SK-N-SH treated with all-trans-retinoic acid at 6 μM for 48 hours (cell line): ENCODE measurements around the gene DCUN1D5.

ENCODE experiments used
- ATAC-seq: fragments of 200-7000 bp; cut with Tn5 transposase; 3 replicates; pipeline ENCODE4 v1.9.1; 2020; ENCODE audit warnings: mild to moderate bottlenecking, moderate library complexity
- ARNTL ChIP-seq: fragments of 450-650 bp; formaldehyde crosslinking; IDR thresholded peaks from 2 replicates; pipeline ENCODE4 v1.5.0; 2020; ENCODE audit warnings: low read depth, mild to moderate bottlenecking, moderate library complexity, borderline replicate concordance
- BACH2 ChIP-seq: fragments of 250-450 bp; sonication (Bioruptor Pico); IDR thresholded peaks from 2 replicates; pipeline ENCODE4 v1.9.0; 2021; ENCODE audit warnings: mild to moderate bottlenecking, borderline replicate concordance
- CSDC2 ChIP-seq: fragments of 250-450 bp; sonication (Bioruptor Pico); IDR thresholded peaks from 2 replicates; pipeline ENCODE4 v1.5.0; 2020; ENCODE audit warnings: mild to moderate bottlenecking, moderate library complexity
- ESRRG ChIP-seq: fragments of 250-450 bp; sonication (Bioruptor Pico); IDR thresholded peaks from 2 replicates; pipeline ENCODE4 v1.6.1; 2021; ENCODE audit warnings: mild to moderate bottlenecking
- ISL1 ChIP-seq: fragments of 250-450 bp; sonication (Bioruptor Pico); IDR thresholded peaks from 2 replicates; pipeline ENCODE4 v2.1.2; 2022; ENCODE audit warnings: mild to moderate bottlenecking, moderate library complexity
- PPARA ChIP-seq: fragments of 250-450 bp; sonication (Bioruptor Pico); IDR thresholded peaks from 2 replicates; pipeline ENCODE4 v1.5.0; 2020; ENCODE audit warnings: mild to moderate bottlenecking, borderline replicate concordance
- RARB ChIP-seq: fragments of 250-450 bp; sonication (Bioruptor Pico); IDR thresholded peaks from 2 replicates; pipeline ENCODE4 v1.8.0; 2021; ENCODE audit warnings: mild to moderate bottlenecking, moderate library complexity
- TOX ChIP-seq: fragments of 250-450 bp; sonication (Bioruptor Pico); IDR thresholded peaks from 2 replicates; pipeline ENCODE4 v1.8.0; 2021; ENCODE audit warnings: mild to moderate bottlenecking, moderate library complexity, borderline replicate concordance
- ZC3H10 ChIP-seq: fragments of 250-450 bp; sonication (Bioruptor Pico); IDR thresholded peaks from 2 replicates; pipeline ENCODE4 v1.5.1; 2021; ENCODE audit warnings: mild to moderate bottlenecking, moderate library complexity
- ZFP3 ChIP-seq: fragments of 250-450 bp; sonication (Bioruptor Pico); IDR thresholded peaks from 2 replicates; pipeline ENCODE4 v1.5.0; 2020; ENCODE audit warnings: mild to moderate bottlenecking, moderate library complexity
- ZFP30 ChIP-seq: fragments of 450-650 bp; formaldehyde crosslinking; IDR thresholded peaks from 2 replicates; pipeline ENCODE4 v1.5.0; 2022; ENCODE audit warnings: mild to moderate bottlenecking, moderate library complexity
- ZNF565 ChIP-seq: fragments of 450-650 bp; formaldehyde crosslinking; conservative IDR thresholded peaks from 2 replicates; pipeline ENCODE4 v1.5.0; 2020; ENCODE audit warnings: low read depth, mild to moderate bottlenecking, moderate library complexity
- ZNF70 ChIP-seq: fragments of 450-650 bp; formaldehyde crosslinking; IDR thresholded peaks from 2 replicates; pipeline ENCODE4 v1.5.0; 2020; ENCODE audit warnings: mild to moderate bottlenecking, moderate library complexity
- ZNF8 ChIP-seq: fragments of 450-650 bp; formaldehyde crosslinking; IDR thresholded peaks from 2 replicates; pipeline ENCODE4 v1.5.0; 2020; ENCODE audit warnings: mild to moderate bottlenecking, moderate library complexity
- TF ChIP-seq, protein P1 (sequence below): fragments of 250-450 bp; sonication (Bioruptor Pico); IDR thresholded peaks from 2 replicates; pipeline ENCODE4 v1.5.1; 2021; ENCODE audit warnings: mild to moderate bottlenecking, moderate library complexity
- TF ChIP-seq, protein P2 (sequence below): fragments of 250-450 bp; sonication (Bioruptor Pico); IDR thresholded peaks from 2 replicates; pipeline ENCODE4 v1.5.1; 2020; ENCODE audit warnings: low read depth, mild to moderate bottlenecking, moderate library complexity
- TF ChIP-seq, protein P3 (sequence below): fragments of 250-450 bp; sonication (Bioruptor Pico); IDR thresholded peaks from 2 replicates; pipeline ENCODE4 v1.5.0; 2020; ENCODE audit warnings: mild to moderate bottlenecking, moderate library complexity
- TF ChIP-seq, protein P4 (sequence below): fragments of 250-450 bp; sonication (Bioruptor Pico); IDR thresholded peaks from 2 replicates; pipeline ENCODE4 v1.8.0; 2021; ENCODE audit warnings: low read depth, mild to moderate bottlenecking, moderate library complexity, borderline replicate concordance
- TF ChIP-seq, protein P5 (sequence below): fragments of 250-450 bp; sonication (Bioruptor Pico); IDR thresholded peaks from 2 replicates; pipeline ENCODE4 v1.8.0; 2020; ENCODE audit warnings: mild to moderate bottlenecking, moderate library complexity, borderline replicate concordance

DCUN1D5 gene

DNA sequence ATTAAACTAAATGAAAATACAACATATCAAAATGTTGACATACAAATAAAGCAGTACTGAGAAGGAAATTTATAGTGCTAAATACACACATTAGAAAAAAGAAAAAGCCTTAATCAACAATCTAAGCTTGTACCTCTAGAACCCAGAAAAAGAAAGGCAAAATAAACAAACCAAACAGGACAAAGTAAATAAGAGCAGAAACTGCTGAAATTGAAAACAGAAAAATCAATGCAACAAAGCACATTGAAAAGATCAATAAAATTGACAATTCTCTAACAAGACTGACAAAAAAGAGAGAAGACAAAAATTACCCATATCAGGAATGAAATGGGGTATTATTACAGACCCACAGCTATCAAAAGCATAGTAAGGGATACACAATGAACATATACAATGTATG, 21.0 kb downstream of the DCUN1D5 start (continued):
- TF ChIP-seq ARNTL (CRISPR knock-in tag) (no peak), ZFP3 (no peak)
- TF ChIP-seq, protein P1, sequence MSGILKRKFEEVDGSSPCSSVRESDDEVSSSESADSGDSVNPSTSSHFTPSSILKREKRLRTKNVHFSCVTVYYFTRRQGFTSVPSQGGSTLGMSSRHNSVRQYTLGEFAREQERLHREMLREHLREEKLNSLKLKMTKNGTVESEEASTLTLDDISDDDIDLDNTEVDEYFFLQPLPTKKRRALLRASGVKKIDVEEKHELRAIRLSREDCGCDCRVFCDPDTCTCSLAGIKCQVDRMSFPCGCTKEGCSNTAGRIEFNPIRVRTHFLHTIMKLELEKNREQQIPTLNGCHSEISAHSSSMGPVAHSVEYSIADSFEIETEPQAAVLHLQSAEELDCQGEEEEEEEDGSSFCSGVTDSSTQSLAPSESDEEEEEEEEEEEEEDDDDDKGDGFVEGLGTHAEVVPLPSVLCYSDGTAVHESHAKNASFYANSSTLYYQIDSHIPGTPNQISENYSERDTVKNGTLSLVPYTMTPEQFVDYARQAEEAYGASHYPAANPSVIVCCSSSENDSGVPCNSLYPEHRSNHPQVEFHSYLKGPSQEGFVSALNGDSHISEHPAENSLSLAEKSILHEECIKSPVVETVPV (CRISPR knock-in tag): no peak
- TF ChIP-seq, protein P2, sequence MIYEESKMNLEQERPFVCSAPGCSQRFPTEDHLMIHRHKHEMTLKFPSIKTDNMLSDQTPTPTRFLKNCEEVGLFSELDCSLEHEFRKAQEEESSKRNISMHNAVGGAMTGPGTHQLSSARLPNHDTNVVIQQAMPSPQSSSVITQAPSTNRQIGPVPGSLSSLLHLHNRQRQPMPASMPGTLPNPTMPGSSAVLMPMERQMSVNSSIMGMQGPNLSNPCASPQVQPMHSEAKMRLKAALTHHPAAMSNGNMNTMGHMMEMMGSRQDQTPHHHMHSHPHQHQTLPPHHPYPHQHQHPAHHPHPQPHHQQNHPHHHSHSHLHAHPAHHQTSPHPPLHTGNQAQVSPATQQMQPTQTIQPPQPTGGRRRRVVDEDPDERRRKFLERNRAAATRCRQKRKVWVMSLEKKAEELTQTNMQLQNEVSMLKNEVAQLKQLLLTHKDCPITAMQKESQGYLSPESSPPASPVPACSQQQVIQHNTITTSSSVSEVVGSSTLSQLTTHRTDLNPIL (CRISPR knock-in tag): no peak

DNA sequence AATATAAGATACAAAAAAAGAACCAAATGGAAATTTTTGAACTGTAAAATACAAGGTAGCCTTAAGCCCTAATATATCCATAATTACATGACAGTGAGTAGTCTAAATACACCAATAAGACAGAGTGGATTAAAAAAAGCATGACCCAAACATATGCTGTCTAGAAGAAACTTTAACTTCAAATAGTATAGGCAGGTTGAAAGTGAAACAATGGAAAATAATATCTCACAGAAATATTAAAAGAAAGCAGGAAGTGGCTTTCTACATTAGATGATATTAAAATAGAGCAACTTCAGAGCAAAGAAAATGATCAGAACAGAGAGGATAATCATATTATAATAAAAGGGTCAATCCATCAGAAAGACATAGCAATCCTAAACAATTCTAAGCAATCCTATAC, 21.8 kb downstream of the DCUN1D5 start:
- no peak for TF ChIP-seq ZC3H10
- no peak for TF ChIP-seq ARNTL (CRISPR knock-in tag)

DNA sequence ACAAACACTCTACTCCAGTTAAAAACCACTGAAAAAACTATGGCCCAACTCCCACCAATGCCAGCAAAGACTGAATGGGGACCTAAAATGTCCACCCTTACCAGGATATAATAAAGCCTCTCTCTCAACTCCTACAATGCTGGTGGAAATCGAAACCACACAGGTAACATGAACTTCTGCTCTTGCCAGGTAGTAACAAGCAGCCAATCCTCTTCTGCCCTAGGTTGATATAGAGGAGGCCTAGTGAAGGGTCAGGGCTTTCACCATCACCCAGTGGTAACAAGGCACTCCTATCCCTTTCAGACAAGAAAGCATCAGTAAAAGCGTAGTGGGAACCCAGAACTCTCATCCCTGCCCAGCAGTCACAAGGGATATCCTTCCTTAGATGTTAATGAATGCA, 22.6 kb downstream of the DCUN1D5 start:
- ATAC-seq: no peak
- no peak for TF ChIP-seq PPARA
- TF ChIP-seq, protein P3, sequence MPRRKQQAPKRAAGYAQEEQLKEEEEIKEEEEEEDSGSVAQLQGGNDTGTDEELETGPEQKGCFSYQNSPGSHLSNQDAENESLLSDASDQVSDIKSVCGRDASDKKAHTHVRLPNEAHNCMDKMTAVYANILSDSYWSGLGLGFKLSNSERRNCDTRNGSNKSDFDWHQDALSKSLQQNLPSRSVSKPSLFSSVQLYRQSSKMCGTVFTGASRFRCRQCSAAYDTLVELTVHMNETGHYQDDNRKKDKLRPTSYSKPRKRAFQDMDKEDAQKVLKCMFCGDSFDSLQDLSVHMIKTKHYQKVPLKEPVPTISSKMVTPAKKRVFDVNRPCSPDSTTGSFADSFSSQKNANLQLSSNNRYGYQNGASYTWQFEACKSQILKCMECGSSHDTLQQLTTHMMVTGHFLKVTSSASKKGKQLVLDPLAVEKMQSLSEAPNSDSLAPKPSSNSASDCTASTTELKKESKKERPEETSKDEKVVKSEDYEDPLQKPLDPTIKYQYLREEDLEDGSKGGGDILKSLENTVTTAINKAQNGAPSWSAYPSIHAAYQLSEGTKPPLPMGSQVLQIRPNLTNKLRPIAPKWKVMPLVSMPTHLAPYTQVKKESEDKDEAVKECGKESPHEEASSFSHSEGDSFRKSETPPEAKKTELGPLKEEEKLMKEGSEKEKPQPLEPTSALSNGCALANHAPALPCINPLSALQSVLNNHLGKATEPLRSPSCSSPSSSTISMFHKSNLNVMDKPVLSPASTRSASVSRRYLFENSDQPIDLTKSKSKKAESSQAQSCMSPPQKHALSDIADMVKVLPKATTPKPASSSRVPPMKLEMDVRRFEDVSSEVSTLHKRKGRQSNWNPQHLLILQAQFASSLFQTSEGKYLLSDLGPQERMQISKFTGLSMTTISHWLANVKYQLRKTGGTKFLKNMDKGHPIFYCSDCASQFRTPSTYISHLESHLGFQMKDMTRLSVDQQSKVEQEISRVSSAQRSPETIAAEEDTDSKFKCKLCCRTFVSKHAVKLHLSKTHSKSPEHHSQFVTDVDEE (CRISPR knock-in tag): no peak
- no peak for TF ChIP-seq ISL1 (CRISPR knock-in tag)
- no peak for TF ChIP-seq ZFP30
- TF ChIP-seq, protein P4, sequence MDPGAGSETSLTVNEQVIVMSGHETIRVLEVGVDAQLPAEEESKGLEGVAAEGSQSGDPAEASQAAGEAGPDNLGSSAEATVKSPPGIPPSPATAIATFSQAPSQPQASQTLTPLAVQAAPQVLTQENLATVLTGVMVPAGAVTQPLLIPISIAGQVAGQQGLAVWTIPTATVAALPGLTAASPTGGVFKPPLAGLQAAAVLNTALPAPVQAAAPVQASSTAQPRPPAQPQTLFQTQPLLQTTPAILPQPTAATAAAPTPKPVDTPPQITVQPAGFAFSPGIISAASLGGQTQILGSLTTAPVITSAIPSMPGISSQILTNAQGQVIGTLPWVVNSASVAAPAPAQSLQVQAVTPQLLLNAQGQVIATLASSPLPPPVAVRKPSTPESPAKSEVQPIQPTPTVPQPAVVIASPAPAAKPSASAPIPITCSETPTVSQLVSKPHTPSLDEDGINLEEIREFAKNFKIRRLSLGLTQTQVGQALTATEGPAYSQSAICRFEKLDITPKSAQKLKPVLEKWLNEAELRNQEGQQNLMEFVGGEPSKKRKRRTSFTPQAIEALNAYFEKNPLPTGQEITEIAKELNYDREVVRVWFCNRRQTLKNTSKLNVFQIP (CRISPR knock-in tag): no peak
- TF ChIP-seq, protein P5, sequence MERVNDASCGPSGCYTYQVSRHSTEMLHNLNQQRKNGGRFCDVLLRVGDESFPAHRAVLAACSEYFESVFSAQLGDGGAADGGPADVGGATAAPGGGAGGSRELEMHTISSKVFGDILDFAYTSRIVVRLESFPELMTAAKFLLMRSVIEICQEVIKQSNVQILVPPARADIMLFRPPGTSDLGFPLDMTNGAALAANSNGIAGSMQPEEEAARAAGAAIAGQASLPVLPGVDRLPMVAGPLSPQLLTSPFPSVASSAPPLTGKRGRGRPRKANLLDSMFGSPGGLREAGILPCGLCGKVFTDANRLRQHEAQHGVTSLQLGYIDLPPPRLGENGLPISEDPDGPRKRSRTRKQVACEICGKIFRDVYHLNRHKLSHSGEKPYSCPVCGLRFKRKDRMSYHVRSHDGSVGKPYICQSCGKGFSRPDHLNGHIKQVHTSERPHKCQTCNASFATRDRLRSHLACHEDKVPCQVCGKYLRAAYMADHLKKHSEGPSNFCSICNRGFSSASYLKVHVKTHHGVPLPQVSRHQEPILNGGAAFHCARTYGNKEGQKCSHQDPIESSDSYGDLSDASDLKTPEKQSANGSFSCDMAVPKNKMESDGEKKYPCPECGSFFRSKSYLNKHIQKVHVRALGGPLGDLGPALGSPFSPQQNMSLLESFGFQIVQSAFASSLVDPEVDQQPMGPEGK: no peak
- no peak for TF ChIP-seq ESRRG
- TF ChIP-seq ZNF565 (CRISPR knock-in tag): no peak
- TF ChIP-seq ZNF70 (CRISPR knock-in tag): no peak
- TF ChIP-seq BACH2 (CRISPR knock-in tag): no peak
- no peak for TF ChIP-seq RARB (CRISPR knock-in tag)

More for the DNA sequence above, 21.8 kb downstream of the DCUN1D5 start:
- ATAC-seq: no peak

DNA sequence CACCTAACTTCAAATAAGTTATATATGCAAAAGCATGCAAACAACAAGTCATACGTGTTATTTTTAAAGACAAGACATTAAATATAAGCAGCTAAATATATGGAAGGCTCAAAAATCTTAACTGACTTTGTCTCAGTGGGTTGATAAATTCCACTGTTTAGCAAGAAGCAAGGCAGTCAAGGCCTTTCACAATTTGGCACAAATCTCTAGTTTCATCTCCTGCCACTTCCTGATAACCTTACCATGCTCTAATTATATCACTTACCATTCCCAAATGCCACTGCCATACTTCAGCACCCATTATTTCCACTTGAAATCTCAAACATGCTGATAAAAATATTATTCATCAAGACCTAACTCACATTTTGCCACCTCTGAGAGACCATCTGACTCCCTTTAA, 24.8 kb downstream of the DCUN1D5 start:
- TF ChIP-seq TOX (CRISPR knock-in tag) (no peak), ZNF565 (CRISPR knock-in tag) (no peak), ARNTL (CRISPR knock-in tag) (no peak), ZNF8 (no peak), CSDC2 (no peak)

DNA sequence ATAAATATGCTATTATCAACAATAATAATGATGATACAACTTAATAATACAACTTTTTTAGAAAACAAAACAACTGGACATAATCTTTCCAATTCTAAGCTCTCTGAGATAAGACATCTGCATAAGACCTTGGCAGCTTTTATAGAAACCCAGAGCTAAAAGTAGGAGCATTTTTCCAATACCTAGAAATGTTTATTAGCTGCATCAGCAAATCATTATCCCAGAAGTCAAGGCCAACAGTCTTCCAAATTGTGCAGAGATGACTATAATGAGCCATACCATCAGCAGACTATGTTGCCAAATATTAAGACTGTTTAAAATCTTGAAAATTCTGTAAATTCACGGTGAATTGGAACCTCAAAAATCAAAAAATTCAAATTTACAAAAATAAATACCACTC, 30.3 kb downstream of the DCUN1D5 start:
- no peak for ATAC-seq
- TF ChIP-seq PPARA (no peak), ZFP30 (no peak), RARB (CRISPR knock-in tag) (no peak), ZC3H10 (no peak), ZFP3 (no peak), ISL1 (CRISPR knock-in tag) (no peak), BACH2 (CRISPR knock-in tag) (no peak), ZNF8 (no peak)
- TF ChIP-seq, protein P1 (CRISPR knock-in tag): no peak
- TF ChIP-seq, protein P5: no peak

More for the DNA sequence above, 24.8 kb downstream of the DCUN1D5 start:
- no peak for ATAC-seq
